H1 (cell line): ENCODE results near the gene YARS1. TPM values are rescaled to one million over a fixed set of nuclear protein-coding genes. Genes with fewer than 3 reads are reported as not detected.

Source experiments
- CTCF ChIA-PET: fragments of 300-600 bp; sonication (Branson Sonifier 250); formaldehyde crosslinking; loops from one replicate; lab custom pipeline; 2021; ENCODE audit not compliant: partially characterized antibody; lab: Charles Lee
- POLR2A ChIA-PET: fragments of 300-600 bp; sonication (Branson Sonifier 250); formaldehyde crosslinking; loops from one replicate; lab custom pipeline; 2021; ENCODE audit warnings: inconsistent platforms; ENCODE audit not compliant: partially characterized antibody; lab: Charles Lee
- DNase-seq, 2 experiments: peaks; one replicate each; pipeline versions ENCODE4 v3.0.0 to v3.0.0-alpha.2; 2010 to 2022; ENCODE audit warnings: low spot score in 2 of 2, low read depth in 1 of 2, mixed read lengths in 1 of 2
- FAIRE-seq: peaks from 2 replicates; lab custom pipeline; 2011; peaks lifted over from hg19 to GRCh38; lab: Jason Lieb, UNC
- H2AFZ ChIP-seq: 2 replicates; pipeline ENCODE4 v1.8.1; 2012; ENCODE audit warnings: low read length, inconsistent platforms
- H2AK5ac ChIP-seq: 2 replicates; pipeline ENCODE4 v1.6.1; 2013; ENCODE audit warnings: low read depth, low read length
- H2BK120ac ChIP-seq: replicated peaks from 2 replicates; pipeline ENCODE3; 2013; ENCODE audit warnings: low read depth, low read length, inconsistent platforms
- H2BK12ac ChIP-seq: 2 replicates; pipeline ENCODE4 v1.6.1; 2013; ENCODE audit warnings: low read depth, low read length
- H2BK15ac ChIP-seq: 2 replicates; pipeline ENCODE4 v1.6.1; 2013; ENCODE audit warnings: low read length
- H2BK20ac ChIP-seq: 2 replicates; pipeline ENCODE4 v1.6.1; 2013; ENCODE audit warnings: low read length
- H2BK5ac ChIP-seq: 2 replicates; pipeline ENCODE4 v1.6.1; 2013; ENCODE audit warnings: low read depth, low read length
- H3K14ac ChIP-seq: 2 replicates; pipeline ENCODE4 v1.6.1; 2013; ENCODE audit warnings: inconsistent platforms; ENCODE audit not compliant: insufficient read length
- H3K18ac ChIP-seq: 2 replicates; pipeline ENCODE4 v1.6.1; 2013; ENCODE audit warnings: low read length; ENCODE audit errors: extremely low read depth
- H3K23ac ChIP-seq: 2 replicates; pipeline ENCODE4 v1.6.1; 2013; ENCODE audit warnings: inconsistent platforms; ENCODE audit not compliant: insufficient read length
- H3K23me2 ChIP-seq: 2 replicates; pipeline ENCODE4 v1.6.1; 2013; ENCODE audit warnings: low read depth, low read length
- H3K27ac ChIP-seq: 2 replicates; pipeline ENCODE4 v1.6.1; 2011; ENCODE audit warnings: low read depth, low read length, inconsistent platforms
- H3K27me3 ChIP-seq, 4 experiments: replicated peaks in 1 of 4; 1 replicate in 1 of 4; 2 replicates in 3 of 4; pipeline versions ENCODE4 v1.6.1 to v1.8.1; 2011 to 2013; ENCODE audit warnings: low read length in 3 of 4, mild to moderate bottlenecking in 3 of 4, inconsistent platforms in 2 of 4, mixed read lengths in 2 of 4, moderate library complexity in 1 of 4; ENCODE audit not compliant: control insufficient read depth in 3 of 4, insufficient read depth in 3 of 4; ENCODE audit errors: extremely low read depth in 1 of 4
- H3K36me3 ChIP-seq, 4 experiments: 2 replicates each; pipeline versions ENCODE4 v1.6.1 to v1.8.1; 2011 to 2013; ENCODE audit warnings: mild to moderate bottlenecking in 4 of 4, low read length in 3 of 4, moderate library complexity in 2 of 4, control low read depth in 1 of 4, inconsistent platforms in 1 of 4; ENCODE audit not compliant: insufficient read depth in 4 of 4, control insufficient read depth in 2 of 4
- H3K4ac ChIP-seq: replicated peaks from 2 replicates; pipeline ENCODE3; 2013; ENCODE audit warnings: low read length, low read depth, mixed read lengths, inconsistent platforms; ENCODE audit not compliant: insufficient read length
- H3K4me1 ChIP-seq, 4 experiments: replicated peaks in 1 of 4; 1 replicate in 1 of 4; 2 replicates in 3 of 4; pipeline versions ENCODE4 v1.6.1 to v1.8.1; 2011 to 2013; ENCODE audit warnings: low read length in 3 of 4, inconsistent platforms in 2 of 4, mixed read lengths in 1 of 4; ENCODE audit not compliant: insufficient read depth in 4 of 4, control insufficient read depth in 3 of 4
- H3K4me2 ChIP-seq, 2 experiments: 2 replicates each; pipeline versions ENCODE4 v1.6.1 to v1.8.1; 2011 to 2013; ENCODE audit warnings: low read depth in 2 of 2, low read length in 2 of 2, control low read depth in 1 of 2, inconsistent platforms in 1 of 2, mild to moderate bottlenecking in 1 of 2; ENCODE audit not compliant: insufficient read depth in 1 of 2
- H3K4me3 ChIP-seq, 4 experiments: fragments of 200-600, 300-600 bp in 1 of 4; sonication (generic), shearing (Covaris generic), sonication (Bioruptor Twin) in 1 of 4; 2 replicates each; pipeline versions ENCODE4 v1.5.1 to v1.8.1; 2011 to 2016; ENCODE audit warnings: low read length in 4 of 4, low read depth in 3 of 4, control low read depth in 2 of 4, inconsistent platforms in 2 of 4, mild to moderate bottlenecking in 2 of 4, mixed read lengths in 1 of 4, moderate library complexity in 1 of 4; ENCODE audit not compliant: insufficient read depth in 2 of 4; ENCODE audit errors: extremely low read depth in 1 of 4
- H3K56ac ChIP-seq: replicated peaks from 2 replicates; pipeline ENCODE3; 2013; ENCODE audit warnings: low read depth, mild to moderate bottlenecking, mixed read lengths, low read length, inconsistent platforms; ENCODE audit not compliant: insufficient read length
- H3K79me1 ChIP-seq: 2 replicates; pipeline ENCODE4 v1.6.1; 2013; ENCODE audit warnings: low read depth, low read length, control low read depth
- H3K79me2 ChIP-seq, 2 experiments: 2 replicates each; pipeline versions ENCODE4 v1.6.1 to v1.8.1; 2012 to 2013; ENCODE audit warnings: low read length in 2 of 2, mild to moderate bottlenecking in 2 of 2, inconsistent platforms in 1 of 2; ENCODE audit not compliant: insufficient read depth in 2 of 2, control insufficient read depth in 1 of 2
- H3K9ac ChIP-seq, 4 experiments: replicated peaks in 1 of 4; 1 replicate in 1 of 4; 2 replicates in 3 of 4; pipeline versions ENCODE4 v1.6.1 to v1.8.1; 2011 to 2013; ENCODE audit warnings: low read depth in 3 of 4, low read length in 3 of 4, control low read depth in 2 of 4, mild to moderate bottlenecking in 2 of 4, moderate library complexity in 2 of 4, inconsistent platforms in 1 of 4; ENCODE audit errors: extremely low read depth in 1 of 4
- H3K9me3 ChIP-seq, 2 experiments: 2 replicates each; pipeline versions ENCODE4 v1.6.1 to v1.8.1; 2012 to 2013; ENCODE audit warnings: mild to moderate bottlenecking in 2 of 2, moderate library complexity in 2 of 2, control low read depth in 1 of 2, inconsistent platforms in 1 of 2, low read depth in 1 of 2, low read length in 1 of 2, mixed read lengths in 1 of 2; ENCODE audit not compliant: insufficient read depth in 2 of 2
- H4K20me1 ChIP-seq, 2 experiments: replicated peaks in 1 of 2; 2 replicates each; pipeline versions ENCODE3 to v1.8.1; 2011 to 2013; ENCODE audit warnings: inconsistent platforms in 2 of 2, low read length in 2 of 2, mild to moderate bottlenecking in 1 of 2; ENCODE audit not compliant: insufficient read depth in 2 of 2, control insufficient read depth in 1 of 2
- H4K5ac ChIP-seq: 2 replicates; pipeline ENCODE4 v1.6.1; 2013; ENCODE audit warnings: low read length, low read depth, mixed read lengths, inconsistent platforms; ENCODE audit not compliant: insufficient read length
- H4K8ac ChIP-seq: 2 replicates; pipeline ENCODE4 v1.8.0; 2013; ENCODE audit warnings: mild to moderate bottlenecking, moderate library complexity, low read length, inconsistent platforms; ENCODE audit not compliant: insufficient read depth; ENCODE audit errors: extremely low read depth
- H4K91ac ChIP-seq: replicated peaks from 2 replicates; pipeline ENCODE3; 2013; ENCODE audit warnings: low read length, mixed read lengths, inconsistent platforms; ENCODE audit not compliant: insufficient read length
- RXRA ChIP-seq: IDR thresholded peaks from 2 replicates; pipeline ENCODE4 v1.6.1; 2011; ENCODE audit warnings: low read depth, mild to moderate bottlenecking, low read length, moderate library complexity; ENCODE audit not compliant: insufficient read depth
- WGBS, 2 experiments: shearing (Covaris generic) in 1 of 2; methylation state at CpG; one replicate each; pipeline versions ENCODE4 v1.1.6 to v1.1.7; 2013 to 2015; ENCODE audit warnings: low lambda C conversion rate in 2 of 2, mixed read lengths in 2 of 2, inconsistent platforms in 1 of 2, low coverage in 1 of 2, missing lambda C conversion rate in 1 of 2; ENCODE audit not compliant: insufficient replicate concordance in 2 of 2, insufficient coverage in 1 of 2, insufficient read length in 1 of 2; ENCODE audit errors: extremely low coverage in 1 of 2, missing lambda C conversion rate in 1 of 2; 5-methylcytosine and 5-hydroxymethylcytosine counted together
- polyA plus RNA-seq, 7 experiments: library from polyadenylated mRNA; depleted of rRNA in 3 of 7; stranded (reverse) in 5 of 7; unstranded in 2 of 7; fragments of >200 nt in 5 of 7; fragments of 200-250 nt in 2 of 7; gene quantifications; 1 replicate in 5 of 7; 2 replicates in 1 of 7; 4 replicates in 1 of 7; pipeline versions ENCODE4 v1.2.1 to v1.2.3, GENCODE V29; 2011 to 2013; ENCODE audit warnings: missing spikeins in 2 of 7, mixed read lengths in 2 of 7
- total RNA-seq: library from RNA; stranded (reverse); fragmentation: NEBNext Ultra II Directional; extraction: Animal tissue kit (Norgen Biotek cat#: 25700); gene quantifications from 2 replicates; pipeline ENCODE4 v1.2.1, GENCODE V29; 2021

Gene YARS1
- total and polyA plus RNA-seq, 2 of the 8 experiments (the other 6 are each of a cell fraction or from before 2014, with no cell fraction given) = 47.1 to 226 TPM

DNA sequence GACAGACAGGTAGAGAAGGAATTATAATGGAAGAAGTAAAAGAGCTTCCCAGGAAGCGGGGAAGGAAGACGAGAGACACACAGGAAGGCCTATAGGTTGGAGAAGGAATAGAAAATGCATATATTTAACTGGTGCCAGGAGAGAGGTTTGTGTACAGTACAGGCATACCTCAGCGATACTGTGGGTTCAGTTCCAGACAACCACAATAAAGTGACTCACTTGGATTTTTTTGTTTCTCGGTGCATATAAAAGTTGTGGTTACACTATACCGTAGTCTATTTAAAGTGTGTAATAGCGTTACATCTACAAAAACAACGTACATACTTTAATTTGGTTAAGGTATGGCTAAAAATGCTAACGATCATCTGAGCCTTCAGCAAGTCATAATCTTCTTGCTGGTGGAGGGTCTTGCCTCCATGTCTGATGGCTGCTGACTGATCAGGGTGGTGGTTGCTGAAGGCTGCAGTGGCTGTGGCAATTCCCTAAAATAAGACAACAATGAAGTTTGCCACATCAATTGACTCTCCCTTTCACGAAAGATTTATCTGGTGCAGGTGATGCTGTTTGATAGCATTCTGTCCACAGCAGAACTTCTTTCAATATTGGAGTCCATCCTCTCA is 16.0 kb downstream of the YARS1 start:
- H2AFZ ChIP-seq = no peak overlapping the region
- no peak overlapping the region for H3K27ac ChIP-seq
- TF ChIP-seq RXRA = no peak

More for the DNA sequence above, 16.0 kb downstream of the YARS1 start:
- H2BK20ac ChIP-seq = no peak overlapping the region
- no peak overlapping the region for H4K8ac ChIP-seq
- no peak overlapping the region for H3K4me2 ChIP-seq
- no peak overlapping the region for H3K9ac ChIP-seq
- peaks cover 0 to 16% of the 10 kb centered on the region in 2 experiments; a peak in 1 of 4 replicates for H3K79me2 ChIP-seq
- H3K36me3 ChIP-seq = peaks cover 11 to 81% (median 48%) of the 10 kb centered on the region in 4 experiments
- H3K14ac ChIP-seq = no peak overlapping the region
- DNase-seq (no peak), FAIRE-seq (no peak)
- H4K91ac ChIP-seq = no peak overlapping the region
- no peak overlapping the region for H2BK120ac ChIP-seq
- POLR2A ChIA-PET = interaction anchor here (1.1 to 2.2 kb wide), 3 partner anchors 9 to 24 kb away, joined by 3 to 19 read pairs (median 4); no protein-coding TSS in a partner anchor
- H2BK12ac ChIP-seq = no peak overlapping the region
- no peaks in the 10 kb centered on the region for H4K20me1 ChIP-seq
- no peak overlapping the region for H3K56ac ChIP-seq
- WGBS, 2 experiments = 94% methylated on average over 9 of the region's 9 CpGs; no CpG with 5 or more reads in 1 of the 2 experiments
- H2AK5ac ChIP-seq = no peak overlapping the region
- H3K4me1 ChIP-seq = no peaks in the 10 kb centered on the region
- no peaks in the 10 kb centered on the region for H3K27me3 ChIP-seq
- no peaks in the 10 kb centered on the region for H3K23me2 ChIP-seq
- H2BK15ac ChIP-seq = no peak overlapping the region
- no peak overlapping the region for H3K23ac ChIP-seq
- H3K18ac ChIP-seq = no peak overlapping the region
- H3K79me1 ChIP-seq = no peaks in the 10 kb centered on the region; the same call in 1 of the 2 replicates
- CTCF ChIA-PET = interaction anchor here (0.8 kb wide), 1 partner anchor 27 kb away, joined by 3 read pairs; no protein-coding TSS in a partner anchor
- no peaks in the 10 kb centered on the region; a peak in 1 of 4 replicates for H3K9me3 ChIP-seq
- no peak overlapping the region for H4K5ac ChIP-seq
- no peak overlapping the region for H3K4me3 ChIP-seq
- H3K4ac ChIP-seq = no peak overlapping the region
- H2BK5ac ChIP-seq = no peak overlapping the region
